H9 (cell line): ENCODE measurements around the gene MAGI1. TPM values are rescaled to one million over a fixed set of nuclear protein-coding genes. Genes with fewer than 3 reads are reported as not detected.

Experiments used
- DNase-seq: peaks from one replicate; pipeline ENCODE4 v3.0.0-alpha.2; 2017
- H2AFZ ChIP-seq: one replicate; pipeline ENCODE4 v1.6.1; 2013; ENCODE audit warnings: mild to moderate bottlenecking, low read length, control low read depth, moderate library complexity
- H2AK5ac ChIP-seq: 2 replicates; pipeline ENCODE4 v1.6.1; 2013; ENCODE audit warnings: low read length, control low read depth, mixed read lengths; ENCODE audit not compliant: insufficient read length
- H2BK120ac ChIP-seq: one replicate; pipeline ENCODE4 v1.6.1; 2013; ENCODE audit warnings: low read depth, mild to moderate bottlenecking, low read length, control low read depth, inconsistent platforms; ENCODE audit not compliant: poor library complexity, severe bottlenecking
- H2BK12ac ChIP-seq: 2 replicates; pipeline ENCODE4 v1.6.1; 2013; ENCODE audit warnings: low read length, control low read depth, mixed read lengths, low read depth; ENCODE audit not compliant: insufficient read length
- H2BK15ac ChIP-seq: 2 replicates; pipeline ENCODE4 v1.6.1; 2013; ENCODE audit warnings: low read depth, low read length, control low read depth
- H2BK20ac ChIP-seq: one replicate; pipeline ENCODE4 v1.6.1; 2013; ENCODE audit warnings: low read depth, mild to moderate bottlenecking, low read length, control low read depth, inconsistent platforms; ENCODE audit not compliant: poor library complexity, severe bottlenecking
- H2BK5ac ChIP-seq: 2 replicates; pipeline ENCODE4 v1.6.1; 2013; ENCODE audit warnings: low read length, control low read depth, mixed read lengths; ENCODE audit not compliant: insufficient read length
- H3K14ac ChIP-seq: 2 replicates; pipeline ENCODE4 v1.6.1; 2013; ENCODE audit warnings: low read length, control low read depth; ENCODE audit not compliant: insufficient read depth
- H3K18ac ChIP-seq: 2 replicates; pipeline ENCODE4 v1.6.1; 2013; ENCODE audit warnings: low read depth, mild to moderate bottlenecking, mixed read lengths, low read length, control low read depth; ENCODE audit not compliant: insufficient read length
- H3K23ac ChIP-seq: 2 replicates; pipeline ENCODE4 v1.6.1; 2013; ENCODE audit warnings: low read length, control low read depth, mixed read lengths, low read depth; ENCODE audit not compliant: insufficient read length
- H3K23me2 ChIP-seq: 2 replicates; pipeline ENCODE4 v1.6.1; 2013; ENCODE audit warnings: low read depth, mild to moderate bottlenecking, mixed read lengths, low read length, control low read depth; ENCODE audit not compliant: insufficient read length, poor library complexity, severe bottlenecking
- H3K27ac ChIP-seq: 2 replicates; pipeline ENCODE4 v1.5.1; 2013; ENCODE audit warnings: low read length, control low read depth, mixed read lengths, low read depth; ENCODE audit not compliant: insufficient read length
- H3K27me3 ChIP-seq: 2 replicates; pipeline ENCODE4 v1.6.1; 2013; ENCODE audit warnings: low read length, control low read depth, inconsistent platforms; ENCODE audit not compliant: insufficient read depth
- H3K4ac ChIP-seq: 2 replicates; pipeline ENCODE4 v1.6.1; 2013; ENCODE audit warnings: low read depth, mild to moderate bottlenecking, control low read depth, inconsistent platforms, low read length, moderate library complexity
- H3K4me1 ChIP-seq: 2 replicates; pipeline ENCODE4 v1.6.1; 2013; ENCODE audit warnings: low read length, control low read depth, inconsistent platforms; ENCODE audit not compliant: insufficient read depth
- H3K4me2 ChIP-seq: 2 replicates; pipeline ENCODE4 v1.6.1; 2013; ENCODE audit warnings: low read length, control low read depth, mixed read lengths; ENCODE audit not compliant: insufficient read length, insufficient read depth
- H3K56ac ChIP-seq: 2 replicates; pipeline ENCODE4 v1.6.1; 2013; ENCODE audit warnings: low read depth, mild to moderate bottlenecking, mixed read lengths, low read length, control low read depth; ENCODE audit not compliant: insufficient read length
- H3K79me1 ChIP-seq: 2 replicates; pipeline ENCODE4 v1.6.1; 2013; ENCODE audit warnings: low read depth, mild to moderate bottlenecking, moderate library complexity, low read length, control low read depth, inconsistent platforms; ENCODE audit not compliant: insufficient read depth, poor library complexity, severe bottlenecking
- H3K79me2 ChIP-seq: 2 replicates; pipeline ENCODE4 v1.6.1; 2013; ENCODE audit warnings: low read length, control low read depth, inconsistent platforms; ENCODE audit not compliant: insufficient read depth
- H3K9ac ChIP-seq: 2 replicates; pipeline ENCODE4 v1.6.1; 2013; ENCODE audit warnings: low read length, control low read depth, mixed read lengths; ENCODE audit not compliant: insufficient read length; ENCODE audit errors: extremely low read depth
- H3K9me3 ChIP-seq: one replicate; pipeline ENCODE4 v1.6.1; 2013; ENCODE audit warnings: low read depth, low read length, inconsistent platforms; ENCODE audit not compliant: control insufficient read depth
- H3T11ph ChIP-seq: one replicate; pipeline ENCODE4 v1.6.1; 2013; ENCODE audit warnings: mild to moderate bottlenecking, low read length, control low read depth, inconsistent platforms
- H4K20me1 ChIP-seq: one replicate; pipeline ENCODE4 v1.6.1; 2013; ENCODE audit not compliant: control insufficient read depth, insufficient read length, insufficient read depth
- H4K5ac ChIP-seq: 2 replicates; pipeline ENCODE4 v1.6.1; 2013; ENCODE audit warnings: low read depth, mild to moderate bottlenecking, mixed read lengths, low read length, control low read depth; ENCODE audit not compliant: insufficient read length
- H4K8ac ChIP-seq: replicated peaks from 2 replicates; pipeline ENCODE4 v1.6.1; 2013; ENCODE audit warnings: low read length, control low read depth, mixed read lengths, low read depth; ENCODE audit not compliant: insufficient read length
- H4K91ac ChIP-seq: 2 replicates; pipeline ENCODE4 v1.6.1; 2013; ENCODE audit warnings: low read depth, mild to moderate bottlenecking, moderate library complexity, mixed read lengths, low read length, control low read depth; ENCODE audit not compliant: insufficient read length
- H3K27ac Mint-ChIP-seq, 3 experiments: 2 replicates in 2 of 3; 3 replicates in 1 of 3; pipeline ENCODE4 v1.8.0; 2020 to 2021; ENCODE audit warnings: mixed read lengths in 3 of 3, mild to moderate bottlenecking in 1 of 3, moderate library complexity in 1 of 3
- H3K27me3 Mint-ChIP-seq: 2 replicates; pipeline ENCODE4 v1.8.0; 2021; ENCODE audit warnings: low read depth, mild to moderate bottlenecking, moderate library complexity, mixed read lengths
- H3K36me3 Mint-ChIP-seq, 3 experiments: 2 replicates in 2 of 3; 3 replicates in 1 of 3; pipeline ENCODE4 v1.8.0; 2020 to 2021; ENCODE audit warnings: low read depth in 3 of 3, mixed read lengths in 3 of 3; ENCODE audit not compliant: insufficient read depth in 1 of 3
- H3K4me1 Mint-ChIP-seq, 2 experiments: 2 replicates each; pipeline ENCODE4 v1.8.0; 2020; ENCODE audit warnings: mixed read lengths in 2 of 2
- H3K4me3 Mint-ChIP-seq, 2 experiments: 2 replicates in 1 of 2; 3 replicates in 1 of 2; pipeline ENCODE4 v1.8.0; 2020 to 2021; ENCODE audit warnings: mild to moderate bottlenecking in 2 of 2, mixed read lengths in 2 of 2, moderate library complexity in 1 of 2
- H3K9me3 Mint-ChIP-seq, 2 experiments: 2 replicates in 1 of 2; 3 replicates in 1 of 2; pipeline ENCODE4 v1.8.0; 2020; ENCODE audit warnings: mild to moderate bottlenecking in 2 of 2, mixed read lengths in 2 of 2, moderate library complexity in 1 of 2
- CTCF ChIP-seq: fragments of 200-600 bp; sonication (generic); conservative IDR thresholded peaks from 3 replicates; pipeline ENCODE4 v1.8.0; 2021; ENCODE audit warnings: antibody characterized with exemption, mild to moderate bottlenecking
- WGBS: extraction: QIAGEN DNeasy Blood & Tissue Kit; methylation state at CpG from one replicate; pipeline ENCODE4 v1.1.7; 2013; ENCODE audit warnings: missing lambda C conversion rate, low lambda C conversion rate, mixed read lengths; ENCODE audit not compliant: insufficient read length; ENCODE audit errors: extremely low coverage; 5-methylcytosine and 5-hydroxymethylcytosine counted together
- total RNA-seq: library from RNA; stranded (reverse); gene quantifications from 2 replicates; pipeline ENCODE4 v1.2.1, GENCODE V29; 2021

The MAGI1 gene
- total RNA-seq, 1 experiment from 2014 or later: 65.7 TPM

- Histone ChIP-seq H3K4ac (no peak overlapping the region), H3K23me2 (no peaks in the 10 kb centered on the region), H2AFZ (no peak overlapping the region), H3K56ac (no peak overlapping the region), H3T11ph (no peak overlapping the region), H3K18ac (no peak overlapping the region), H3K4me1 (peaks cover 4% of the 10 kb centered on the region; the same call in 1 of the 2 replicates), H2BK120ac (no peak overlapping the region), H3K23ac (no peak overlapping the region), H2BK12ac (no peak overlapping the region), H4K91ac (no peak overlapping the region), H4K20me1 (no peaks in the 10 kb centered on the region), H3K9ac (no peak overlapping the region), H3K9me3 (no peaks in the 10 kb centered on the region), H3K14ac (no peak overlapping the region), H2AK5ac (no peak overlapping the region), H4K5ac (no peak overlapping the region), H3K79me2 (no peaks in the 10 kb centered on the region), H2BK20ac (no peak overlapping the region), H2BK5ac (no peak overlapping the region), H3K27ac (no peak overlapping the region), H3K4me2 (no peak overlapping the region), H4K8ac (no peak overlapping the region), H3K79me1 (no peaks in the 10 kb centered on the region), H3K27me3 (no peaks in the 10 kb centered on the region), H2BK15ac (no peak overlapping the region)
- Mint-ChIP-seq H3K27ac (no peak overlapping the region), H3K4me3 (no peak overlapping the region), H3K9me3 (no peaks in the 10 kb centered on the region), H3K36me3 (no peaks in the 10 kb centered on the region), H3K4me1 (peaks cover 36 to 48% of the 10 kb centered on the region in 2 experiments), H3K27me3 (no peaks in the 10 kb centered on the region)
- no CpG with 5 or more reads among the region's 4 CpGs for WGBS
- no peak for DNase-seq
- TF ChIP-seq CTCF: no peak
Observed at GRCh38 chr3:65603631-65604030, 435.1 kb downstream of the MAGI1 start.
